PC-3 (cell line): Measurements from ENCODE around the gene SFXN3.

ENCODE experiments used
- EZH2phosphoT487 ChIP-seq: fragments of 300-600 bp; sonication (generic); IDR thresholded peaks from 2 replicates; pipeline ENCODE4 v1.6.1; 2018; ENCODE audit warnings: mild to moderate bottlenecking, antibody characterized with exemption, low read length, borderline replicate concordance
- TF ChIP-seq, protein P1 (sequence below): fragments of 300-600 bp; sonication (generic); conservative IDR thresholded peaks from 2 replicates; pipeline ENCODE4 v1.5.1; 2017; ENCODE audit warnings: antibody characterized with exemption, low read depth, mild to moderate bottlenecking, low read length

DNA sequence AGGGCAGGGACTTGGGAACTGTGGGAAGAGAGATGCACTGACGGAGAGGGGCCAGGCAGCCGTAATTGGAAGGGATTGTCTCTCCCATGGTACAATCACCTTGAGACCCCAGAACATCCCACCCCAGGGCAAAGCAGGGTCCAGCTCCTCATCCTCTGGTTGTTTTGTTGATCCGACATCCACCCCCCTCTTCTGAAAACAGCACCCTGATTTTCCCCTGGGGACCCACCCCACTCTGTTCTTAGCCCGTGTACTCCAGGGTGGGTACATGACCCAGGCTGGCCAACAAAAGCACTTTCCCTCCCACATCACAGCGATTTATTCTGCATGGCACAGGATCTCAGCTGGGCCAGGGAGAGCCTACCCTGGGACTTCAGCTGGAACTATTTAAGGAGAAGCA is 14.2 kb upstream of the SFXN3 start:
- TF ChIP-seq, protein P1, sequence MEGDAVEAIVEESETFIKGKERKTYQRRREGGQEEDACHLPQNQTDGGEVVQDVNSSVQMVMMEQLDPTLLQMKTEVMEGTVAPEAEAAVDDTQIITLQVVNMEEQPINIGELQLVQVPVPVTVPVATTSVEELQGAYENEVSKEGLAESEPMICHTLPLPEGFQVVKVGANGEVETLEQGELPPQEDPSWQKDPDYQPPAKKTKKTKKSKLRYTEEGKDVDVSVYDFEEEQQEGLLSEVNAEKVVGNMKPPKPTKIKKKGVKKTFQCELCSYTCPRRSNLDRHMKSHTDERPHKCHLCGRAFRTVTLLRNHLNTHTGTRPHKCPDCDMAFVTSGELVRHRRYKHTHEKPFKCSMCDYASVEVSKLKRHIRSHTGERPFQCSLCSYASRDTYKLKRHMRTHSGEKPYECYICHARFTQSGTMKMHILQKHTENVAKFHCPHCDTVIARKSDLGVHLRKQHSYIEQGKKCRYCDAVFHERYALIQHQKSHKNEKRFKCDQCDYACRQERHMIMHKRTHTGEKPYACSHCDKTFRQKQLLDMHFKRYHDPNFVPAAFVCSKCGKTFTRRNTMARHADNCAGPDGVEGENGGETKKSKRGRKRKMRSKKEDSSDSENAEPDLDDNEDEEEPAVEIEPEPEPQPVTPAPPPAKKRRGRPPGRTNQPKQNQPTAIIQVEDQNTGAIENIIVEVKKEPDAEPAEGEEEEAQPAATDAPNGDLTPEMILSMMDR, result no peak
- TF ChIP-seq EZH2phosphoT487, result no peak
